Measurements from ENCODE around the gene CD1B.
"Not testable (repeated sequence)": the region's sequence is repeated elsewhere in the genome, so short reads cannot be mapped to it uniquely, and the experiment has no call there.

Gene CD1B

GRCh38 chr1:158331481-158332150 lies at the start of gene CD1B:
TSS of gene CD1B (minus strand) at chr1:158331531. CDS start at chr1:158331423, 108 bp downstream.
- DNase-seq: no peak

GRCh38 chr1:158374860-158375259 lies 43.5 kb upstream of the CD1B start:
- DNase-seq: no peak

DNA sequence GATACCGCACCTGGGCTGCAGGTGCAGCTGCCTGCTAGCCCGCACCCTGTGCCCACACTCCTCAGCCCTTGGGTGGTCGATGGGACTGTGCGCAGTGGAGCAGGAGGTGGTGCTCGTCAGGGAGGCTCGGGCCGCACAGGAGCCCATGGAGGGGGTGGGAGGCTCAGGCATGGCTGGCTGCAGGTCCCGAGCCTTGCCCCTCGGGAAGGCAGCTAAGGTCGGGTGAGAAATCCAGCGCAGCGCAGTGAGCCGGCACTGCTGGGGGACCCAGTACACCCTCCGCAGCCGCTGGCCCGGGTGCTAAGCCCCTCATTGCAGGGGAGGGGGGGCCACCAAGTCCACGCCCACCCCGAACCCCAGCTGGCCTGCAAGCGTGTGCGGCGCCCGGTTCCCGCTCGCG lies 42.8 kb upstream of the CD1B start:
- not testable (repeated sequence) for DNase-seq

DNA sequence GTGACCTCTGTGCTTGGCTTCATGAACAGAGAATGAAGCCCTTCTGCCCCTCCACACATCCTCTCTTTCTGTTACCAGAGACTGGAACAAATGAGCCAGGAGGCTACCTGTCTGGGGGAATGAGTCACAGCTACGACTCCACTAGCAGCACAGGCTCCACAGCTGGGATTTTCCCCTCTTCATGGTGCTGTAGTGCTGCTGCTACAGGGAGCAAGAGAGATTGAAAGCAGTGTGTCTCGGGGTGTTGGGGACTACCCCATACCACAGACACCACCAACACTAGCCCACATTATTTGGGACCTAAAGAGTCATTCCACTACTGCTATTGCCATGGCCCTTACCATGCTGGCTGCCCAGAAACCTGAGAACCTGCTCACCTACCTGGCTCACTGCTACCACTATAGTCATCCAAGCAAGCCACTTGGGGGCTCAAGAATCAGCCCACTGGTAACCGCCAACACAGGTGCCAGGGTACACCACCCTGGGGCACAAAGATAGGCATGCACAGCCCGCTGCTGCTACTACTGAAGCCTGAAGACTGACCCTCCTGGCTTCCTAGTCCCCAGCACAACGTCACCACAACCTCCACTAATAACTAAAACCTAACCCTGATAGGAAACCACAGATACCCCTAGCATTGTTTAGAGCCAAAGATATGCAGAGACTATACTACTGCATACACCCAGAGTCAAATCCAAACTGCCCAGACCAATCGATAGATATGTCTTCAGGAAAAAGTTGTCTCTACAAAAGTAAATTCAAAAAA lies 40.0 kb upstream of the CD1B start:
- no peak for DNase-seq

DNA sequence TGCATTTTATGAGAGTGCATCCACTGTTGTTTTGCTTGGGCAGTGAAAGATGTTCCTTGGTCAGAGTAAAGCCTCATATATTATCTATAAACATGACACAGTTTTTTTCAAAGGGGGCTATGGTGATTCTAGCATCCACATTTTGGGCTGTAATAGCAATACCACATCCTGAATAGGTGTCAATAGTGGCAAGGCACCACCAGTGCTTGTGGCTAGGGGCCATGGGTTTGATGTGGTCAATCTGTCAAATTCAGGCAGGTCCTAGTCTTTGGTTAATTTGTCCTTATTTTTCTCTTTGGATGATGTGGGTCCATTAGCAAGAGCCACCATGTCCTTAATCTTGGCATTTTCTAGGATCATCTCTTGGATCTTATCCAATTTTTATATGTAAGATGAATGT lies 35.5 kb upstream of the CD1B start:
- DNase-seq: no peak

DNA sequence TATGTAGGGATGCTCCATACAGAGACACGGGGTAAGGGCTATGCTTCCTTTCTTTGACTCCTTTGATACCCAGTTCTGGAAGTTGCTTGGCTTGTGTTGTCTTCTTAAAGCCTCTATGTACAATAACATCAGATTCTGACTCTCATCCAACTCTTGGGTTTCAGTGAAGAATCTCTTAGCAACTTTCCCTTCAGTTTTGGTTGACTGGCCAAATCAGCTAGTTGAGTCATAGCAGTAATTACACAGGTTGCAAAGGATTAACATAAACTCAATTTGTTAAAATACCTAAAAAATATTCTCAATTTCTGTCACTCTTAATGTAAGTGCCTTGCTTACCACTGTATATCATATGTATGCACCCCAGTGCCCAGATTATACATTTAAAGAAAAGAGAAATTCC lies 31.6 kb upstream of the CD1B start:
- DNase-seq: no peak

DNA sequence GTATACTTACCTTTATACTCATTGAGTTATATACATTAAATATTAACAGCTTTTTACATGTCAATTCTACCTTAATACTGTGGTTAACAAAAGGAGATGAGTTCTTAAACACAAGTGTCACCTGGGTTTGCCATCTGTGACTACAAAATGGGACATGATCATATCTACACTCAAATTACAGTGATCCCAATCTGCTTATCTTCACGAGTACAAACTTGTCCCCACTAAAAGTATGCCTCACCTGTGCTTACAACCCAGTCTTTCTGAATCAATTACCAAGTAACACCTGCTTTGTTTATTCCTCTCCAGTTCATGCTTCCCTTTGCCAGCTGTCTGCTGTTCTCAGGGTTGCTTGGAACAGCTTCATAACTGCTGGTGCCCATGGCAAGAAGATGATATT lies 31.2 kb upstream of the CD1B start:
- DNase-seq: no peak

- no peak for DNase-seq
Measured at GRCh38 chr1:158357441-158357840, 26.1 kb upstream of the CD1B start.

GRCh38 chr1:158356616-158357015 lies 25.3 kb upstream of the CD1B start:
- no peak for DNase-seq

DNA sequence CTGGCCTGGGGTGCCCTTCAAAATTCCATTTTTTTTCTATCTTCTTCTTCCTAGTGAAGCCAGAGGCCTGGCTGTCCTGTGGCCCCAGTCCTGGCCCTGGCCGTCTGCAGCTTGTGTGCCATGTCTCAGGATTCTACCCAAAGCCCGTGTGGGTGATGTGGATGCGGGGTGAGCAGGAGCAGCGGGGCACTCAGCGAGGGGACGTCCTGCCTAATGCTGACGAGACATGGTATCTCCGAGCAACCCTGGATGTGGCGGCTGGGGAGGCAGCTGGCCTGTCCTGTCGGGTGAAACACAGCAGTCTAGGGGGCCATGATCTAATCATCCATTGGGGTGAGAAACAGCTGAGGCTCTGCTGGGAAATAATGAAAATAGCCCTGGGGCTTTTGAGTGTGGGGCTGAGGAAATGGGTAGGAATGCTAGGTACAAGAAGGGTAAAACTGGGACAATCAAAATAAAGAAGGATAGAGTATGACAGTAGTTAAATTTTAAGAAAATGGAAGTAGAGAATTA lies 24.5 kb upstream of the CD1B start:
- DNase-seq: no peak

- no peak for DNase-seq
Measured at GRCh38 chr1:158354255-158354654, 22.9 kb upstream of the CD1B start.

GRCh38 chr1:158353303-158354075 lies 22.2 kb upstream of the CD1B start, which contains the start of gene CD1E:
TSS of gene CD1E (plus strand) at chr1:158353894. CDS start at chr1:158353989, 95 bp downstream.
- DNase-seq: no peak

GRCh38 chr1:158348946-158349345 lies 17.6 kb upstream of the CD1B start:
- DNase-seq: not testable (repeated sequence)

DNA sequence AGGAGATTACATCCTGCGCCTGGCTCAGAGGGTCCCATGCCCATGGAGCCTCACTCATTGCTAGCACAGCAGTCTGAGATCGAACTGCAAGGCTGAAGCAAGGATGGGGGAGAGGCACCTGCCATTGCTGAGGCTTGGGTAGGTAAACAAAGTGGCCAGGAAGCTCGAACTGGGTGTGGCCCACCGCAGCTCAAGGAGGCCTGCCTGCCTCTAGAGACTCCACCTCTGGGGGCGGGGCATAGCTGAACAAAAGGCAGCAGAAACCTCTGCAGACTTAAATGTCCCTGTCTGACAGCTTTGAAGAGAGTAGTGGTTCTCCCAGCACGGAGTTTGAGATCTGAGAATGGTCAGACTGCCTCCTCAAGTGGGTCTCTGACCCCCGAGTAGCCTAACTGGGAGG lies 5.1 kb upstream of the CD1B start:
- not testable (repeated sequence) for DNase-seq

DNA sequence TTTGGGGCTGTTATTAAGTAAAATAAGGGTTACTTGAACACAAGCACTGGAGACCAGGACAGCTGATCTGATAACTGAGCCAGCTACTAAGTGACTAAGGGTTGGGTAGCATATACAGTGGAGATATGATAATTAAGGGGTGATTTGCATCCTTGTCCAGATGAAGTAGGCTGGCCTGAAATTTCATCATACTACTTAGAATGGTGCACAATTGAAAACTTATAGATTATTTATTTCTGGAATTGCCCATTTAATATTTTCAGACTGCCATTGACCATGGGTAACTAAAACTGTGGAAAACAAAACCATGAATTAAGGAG lies 3.8 kb upstream of the CD1B start:
- no peak for DNase-seq

DNA sequence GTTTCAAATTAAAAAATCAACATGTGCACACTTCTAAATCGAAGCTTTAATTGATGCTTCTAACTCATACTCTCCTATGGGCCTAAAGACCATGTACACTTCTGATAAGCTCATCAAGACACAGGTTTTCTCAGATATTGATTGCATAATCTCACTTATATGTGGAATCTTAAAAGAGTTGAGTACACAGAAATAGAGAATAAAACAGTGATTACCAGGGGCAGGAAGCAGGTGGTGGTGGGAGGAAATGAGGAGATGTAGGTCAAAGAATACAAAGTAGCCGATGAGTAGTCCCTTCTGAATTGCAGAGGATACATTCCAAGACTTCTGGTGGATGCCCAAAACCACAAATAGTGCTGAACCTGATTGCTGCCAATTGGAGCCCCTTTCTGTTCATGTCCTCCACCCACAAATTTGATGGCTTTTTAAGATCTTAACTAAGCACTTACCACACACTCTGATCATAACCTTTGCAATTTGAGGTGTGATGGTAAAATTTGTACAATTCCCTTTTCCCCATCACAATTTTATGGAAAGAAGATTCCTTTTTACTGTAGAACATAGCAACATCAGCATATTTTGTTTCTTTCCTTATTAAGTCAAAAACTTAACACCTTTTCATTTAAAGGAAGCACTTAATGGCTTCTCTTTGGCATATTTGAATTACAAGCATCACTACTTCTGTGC lies 3.3 kb upstream of the CD1B start:
- DNase-seq: no peak

GRCh38 chr1:158333405-158334155 lies 2.2 kb upstream of the CD1B start:
- no peak for DNase-seq

GRCh38 chr1:158331106-158331425 lies 265 bp downstream of the CD1B start:
- DNase-seq: no peak

DNA sequence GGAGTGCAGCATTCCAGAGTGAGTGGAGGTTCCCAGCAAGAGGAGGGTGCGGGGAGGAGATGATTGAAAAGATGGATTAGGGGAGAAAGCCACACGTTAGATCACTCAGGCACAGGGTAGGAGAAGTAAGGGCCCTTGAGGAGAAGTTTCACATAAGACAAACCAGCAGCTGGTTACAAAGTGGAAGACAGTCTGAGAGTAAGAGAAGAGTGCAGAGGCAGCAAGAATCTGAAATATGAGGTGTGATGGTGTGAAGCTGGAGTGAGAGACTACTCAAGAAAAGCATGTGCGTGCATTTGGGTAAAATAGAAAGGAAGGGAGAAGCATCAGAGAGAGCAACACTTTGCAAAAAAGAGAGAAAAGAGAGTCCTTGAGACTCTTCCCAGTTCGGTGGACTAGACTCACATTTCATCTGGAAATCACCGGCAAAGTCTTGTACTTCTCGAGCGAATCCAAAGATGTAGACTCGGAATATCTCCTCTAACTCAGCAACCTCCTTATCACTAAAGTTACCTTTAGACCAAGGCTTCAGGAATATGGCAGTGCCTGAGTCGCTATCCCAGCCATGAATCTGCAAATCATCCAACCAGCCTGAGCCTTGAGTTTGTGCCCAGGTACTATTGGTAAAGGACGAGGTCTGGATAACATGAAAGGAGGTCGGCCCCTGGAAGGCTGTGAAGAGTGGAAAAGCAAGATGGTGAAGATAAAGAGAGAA lies 783 bp downstream of the CD1B start:
- no peak for DNase-seq

DNA sequence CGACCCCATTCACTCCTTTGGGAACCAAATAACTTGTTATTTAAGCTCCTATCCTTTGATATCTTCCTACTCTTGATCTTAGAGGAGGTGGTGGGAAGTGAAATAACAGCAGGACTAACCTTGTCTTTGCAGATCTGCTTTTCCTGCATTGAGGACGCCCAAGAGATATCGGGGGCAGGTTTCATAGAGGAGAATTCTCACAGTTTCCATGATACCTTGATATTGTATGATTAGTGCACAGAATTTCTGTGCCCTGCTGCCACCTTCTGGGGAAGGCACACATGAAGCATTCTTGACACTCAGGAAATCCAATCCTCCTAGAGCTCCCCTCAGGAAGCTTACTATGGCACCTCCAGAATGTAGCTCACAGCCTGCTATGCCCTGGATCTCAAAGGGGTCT lies 1.6 kb downstream of the CD1B start:
- DNase-seq: no peak

DNA sequence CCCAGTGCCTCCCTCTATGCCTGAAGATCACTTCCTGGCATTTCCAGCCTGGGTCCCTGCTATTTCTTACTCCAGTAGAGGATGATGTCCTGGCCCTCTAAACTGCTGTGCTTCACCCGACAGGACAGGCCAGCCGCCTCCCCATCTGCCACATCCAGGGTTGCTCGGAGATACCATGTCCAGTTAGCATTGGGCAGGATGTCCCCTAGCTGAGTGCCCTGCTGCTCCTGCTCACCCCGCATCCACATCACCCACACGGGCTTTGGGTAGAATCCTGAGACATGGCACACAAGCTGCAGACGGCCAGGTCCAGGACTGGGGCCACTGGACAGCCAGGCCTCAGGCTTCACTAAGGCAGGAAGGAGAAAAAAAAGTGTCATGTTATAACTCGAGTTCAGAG lies 2.0 kb downstream of the CD1B start:
- no peak for DNase-seq

DNA sequence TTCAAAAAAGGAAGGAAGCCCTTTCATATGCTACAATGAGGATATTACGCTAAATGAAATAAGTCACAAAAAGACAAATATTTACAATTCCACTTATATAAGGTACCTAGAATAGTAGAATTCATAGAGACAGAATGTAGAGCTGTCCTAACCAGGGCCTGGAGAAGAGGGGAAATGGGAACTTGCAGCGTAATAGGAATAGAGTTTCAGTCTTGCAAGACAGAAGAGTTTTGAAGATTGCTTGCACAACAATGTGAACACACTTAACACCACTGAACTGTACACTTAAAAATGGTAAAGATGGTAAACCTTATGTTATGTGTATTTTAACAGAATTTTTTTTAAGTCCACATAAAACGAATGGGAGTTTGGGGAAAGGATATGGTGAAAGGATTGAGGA lies 2.9 kb downstream of the CD1B start:
- DNase-seq: no peak

Data from NCI-H446 (cell line).